Motor neuron (in vitro differentiated cells): ENCODE results near the gene MDM4. TPM values are rescaled to one million over a fixed set of nuclear protein-coding genes. Genes with fewer than 3 reads are reported as not detected.
"Not testable (repeated sequence)": the region's sequence is repeated elsewhere in the genome, so short reads cannot be mapped to it uniquely, and the experiment has no call there.

ENCODE experiments used
- ATAC-seq, 8 experiments: fragments of 200-7000 bp; cut with Tn5 transposase; replicated peaks in 6 of 8; 2 replicates each; pipeline ENCODE4 v1.8.0; 2021; ENCODE audit warnings: mild to moderate bottlenecking in 8 of 8, moderate library complexity in 8 of 8
- H3K27ac ChIP-seq, 2 donors: fragments of 250-450 bp; sonication (Bioruptor Pico); 2 replicates each; pipeline ENCODE4 v1.9.0; 2021; ENCODE audit warnings: antibody characterized with exemption in 2 of 2, mild to moderate bottlenecking in 2 of 2, moderate library complexity in 1 of 2
- H3K4me1 ChIP-seq, 2 donors: fragments of 250-450 bp; sonication (Bioruptor Pico); replicated peaks in 1 of 2; 2 replicates each; pipeline ENCODE4 v1.6.1; 2021; ENCODE audit warnings: antibody characterized with exemption in 2 of 2, mild to moderate bottlenecking in 2 of 2, moderate library complexity in 1 of 2
- H3K4me3 ChIP-seq, 5 donors: fragments of 250-450 bp; sonication (Bioruptor Pico); 2 replicates each; pipeline ENCODE4 v1.9.0; 2021; ENCODE audit warnings: antibody characterized with exemption in 5 of 5, mild to moderate bottlenecking in 5 of 5, moderate library complexity in 4 of 5
- WGBS, 10 experiments: fragments of 450-650 bp; shearing (Covaris generic); methylation state at CpG; one replicate each; pipeline ENCODE4 v1.0.0; 2022; 5-methylcytosine and 5-hydroxymethylcytosine counted together
- in situ Hi-C, 9 experiments: fragments of 400-800 bp; cut with MboI; loops; one replicate each; pipeline ENCODE4 v1.15.0; 2021; ENCODE audit warnings: low sequenced_read_pairs in 9 of 9, low pct_unique_long_range_greater_than_20kb in 2 of 9; ENCODE audit not compliant: unreplicated experiment in 9 of 9
- total RNA-seq, 8 experiments: library from RNA; unstranded; fragments of 300-600 nt; gene quantifications; 2 replicates each; pipeline versions ENCODE4 v1.2.3 to v1.2.4, GENCODE V29; 2022

MDM4 gene
- total RNA-seq, 8 experiments from 2014 or later: 28.7 to 139 (median 40.1) TPM

DNA sequence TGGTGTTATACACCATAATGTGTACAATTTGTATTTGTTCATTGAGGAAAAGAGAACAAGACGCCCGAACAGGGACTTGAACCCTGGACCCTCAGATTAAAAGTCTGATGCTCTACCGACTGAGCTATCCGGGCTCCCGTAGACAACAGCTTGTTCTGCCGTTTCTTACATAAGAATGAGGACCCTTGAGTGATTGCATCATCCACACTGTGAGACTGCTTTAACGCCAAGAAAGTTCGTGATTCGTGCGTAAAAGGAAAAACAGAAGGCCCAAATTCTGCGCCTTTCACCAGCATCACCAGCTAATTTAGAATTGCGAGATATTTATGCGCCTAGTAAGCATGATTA is 9.3 kb upstream of the MDM4 start:
- ATAC-seq: peak; percentile 76 to 88 (median 78)
- in situ Hi-C loops: loop anchor here in 6 of 9 experiments (10.0 to 25.0 kb wide), 4 partner anchors 62 to 345 kb away; partner anchors contain the start of genes ETNK2 (in 1 of the 6), KISS1 (in 1 of the 6) and REN (in 1 of the 6)
- Histone ChIP-seq H3K4me3 (peak overlapping the region; percentile 41 to 60 (median 47)), H3K4me1 (peaks cover 9% of the 10 kb centered on the region in 2 donors), H3K27ac (peak overlapping the region; percentile 79 to 82)
- 0 to 4% (median 2%) methylated on average over 1 to 13 of the region's 13 CpGs; no CpG with 5 or more reads in 1 of the 10 experiments for whole genome bisulfite sequencing, 10 experiments

- WGBS, 10 experiments: 0 to 8% (median 4%) methylated on average over 2 to 21 of the region's 22 CpGs; no CpG with 5 or more reads in 1 of the 10 experiments
- Histone ChIP-seq H3K27ac (peak overlapping the region; percentile 79 to 82), H3K4me1 (peaks cover 9% of the 10 kb centered on the region in 2 donors), H3K4me3 (peak overlapping the region; percentile 41 to 60 (median 47))
- peak; percentile 7 to 28 (median 18) for ATAC-seq
- in situ Hi-C loops: loop anchor here in 6 of 9 experiments (10.0 to 25.0 kb wide), 4 partner anchors 63 to 345 kb away; partner anchors contain the start of genes ETNK2 (in 1 of the 6), KISS1 (in 1 of the 6) and REN (in 1 of the 6)
These were observed 8.7 kb upstream of the MDM4 start for GRCh38 chr1:204507317-204508105.

DNA sequence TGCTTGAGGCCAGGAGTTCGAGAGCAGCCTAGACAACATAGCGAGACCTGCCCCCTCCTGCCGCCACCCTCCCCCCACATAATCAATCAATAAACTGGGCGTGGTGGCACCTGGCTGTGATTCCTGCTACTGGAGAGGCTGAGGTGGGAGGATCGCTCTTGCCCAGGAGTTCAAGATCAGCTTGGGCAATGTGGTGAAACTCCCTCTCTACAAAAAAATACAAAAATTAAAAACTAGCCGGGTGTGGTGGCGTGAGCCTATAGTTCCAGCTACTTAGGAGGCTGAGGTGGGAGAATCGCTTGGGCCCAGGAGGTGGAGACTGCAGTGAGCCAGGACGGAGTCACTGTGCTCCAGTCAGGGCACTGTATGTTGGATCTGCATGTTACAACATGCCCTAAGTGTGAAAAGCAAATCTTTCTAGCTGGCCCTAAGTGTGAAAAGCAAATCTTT is 7.0 kb upstream of the MDM4 start:
- peaks cover 0 to 4% of the 10 kb centered on the region in 2 donors for H3K4me1 ChIP-seq
- ATAC-seq: no peak
- H3K4me3 ChIP-seq: no peak overlapping the region
- no peak overlapping the region for H3K27ac ChIP-seq
- in situ Hi-C loops: loop anchor here in 6 of 9 experiments (10.0 to 25.0 kb wide), 4 partner anchors 64 to 347 kb away; partner anchors contain the start of genes ETNK2 (in 1 of the 6), KISS1 (in 1 of the 6) and REN (in 1 of the 6)
- 80 to 100% (median 97%) methylated on average over 1 to 7 of the region's 9 CpGs for WGBS, 10 experiments

DNA sequence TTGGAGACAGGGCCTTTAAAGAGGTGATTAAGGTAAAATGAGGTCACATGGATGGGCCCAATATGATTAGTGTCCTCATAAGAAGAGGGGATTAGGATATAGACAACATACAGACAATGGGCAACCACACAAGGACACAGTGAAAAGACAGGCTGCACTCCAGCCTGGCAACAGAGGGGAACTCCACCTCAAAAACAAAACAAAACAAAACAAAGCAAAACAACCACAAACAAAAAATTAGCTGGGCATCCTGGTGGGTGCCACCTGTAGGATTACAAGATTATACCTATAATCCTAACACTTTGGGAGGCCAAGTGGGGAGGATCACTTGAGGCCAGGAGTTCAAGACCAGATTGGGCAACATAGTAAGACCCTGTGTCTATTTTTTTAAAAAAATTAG is 4.8 kb upstream of the MDM4 start:
- in situ Hi-C loops: loop anchor here in 2 of 9 experiments (25.0 kb wide), 2 partner anchors 324 to 349 kb away; partner anchors contain the start of genes ETNK2 (in 1 of the 2), KISS1 (in 1 of the 2) and REN (in 1 of the 2)
- no peak overlapping the region for H3K27ac ChIP-seq
- H3K4me3 ChIP-seq: no peak overlapping the region
- ATAC-seq: no peak
- peaks cover 4 to 7% of the 10 kb centered on the region in 2 donors for H3K4me1 ChIP-seq

- in situ Hi-C loops: loop anchor here in 2 of 9 experiments (25.0 kb wide), 2 partner anchors 326 to 351 kb away; partner anchors contain the start of genes ETNK2 (in 1 of the 2), KISS1 (in 1 of the 2) and REN (in 1 of the 2)
- H3K27ac ChIP-seq: no peak overlapping the region
- ATAC-seq: no peak
- no peak overlapping the region for H3K4me3 ChIP-seq
- WGBS, 10 experiments: 66 to 100% (median 82%) methylated on average over 1 to 15 of the region's 15 CpGs; no CpG with 5 or more reads in 1 of the 10 experiments
- peaks cover 11 to 14% of the 10 kb centered on the region in 2 donors for H3K4me1 ChIP-seq
These were observed 3.0 kb upstream of the MDM4 start for GRCh38 chr1:204513117-204513716.

DNA sequence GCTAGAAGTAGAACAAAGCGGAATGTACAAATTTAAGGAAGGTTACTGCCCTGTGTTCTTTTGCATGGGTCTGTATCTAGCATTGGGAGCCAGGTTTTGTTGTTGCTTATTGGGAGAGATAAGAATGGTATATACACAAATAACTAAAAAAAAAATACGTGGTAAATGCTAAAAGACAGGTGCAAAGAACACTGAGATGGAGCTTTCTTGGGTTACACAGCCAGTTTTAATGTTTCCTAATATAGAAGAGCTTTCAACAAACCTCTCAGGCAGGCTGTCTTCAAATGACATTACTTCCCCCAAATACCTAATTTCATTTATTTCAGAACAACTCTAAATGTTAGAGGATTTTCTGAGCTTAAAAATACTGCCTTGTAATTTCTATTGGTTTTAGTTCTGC is 1.4 kb upstream of the MDM4 start:
- H3K4me3 ChIP-seq: no peak overlapping the region
- no peak overlapping the region for H3K27ac ChIP-seq
- in situ Hi-C loops: loop anchor here in 2 of 9 experiments (25.0 kb wide), 2 partner anchors 328 to 353 kb away; partner anchors contain the start of genes ETNK2 (in 1 of the 2), KISS1 (in 1 of the 2) and REN (in 1 of the 2)
- no peak for ATAC-seq
- WGBS, 10 experiments: 0 to 90% (median 61%) methylated on average over 1 to 2 of the region's 2 CpGs
- peaks cover 11 to 14% of the 10 kb centered on the region in 2 donors for H3K4me1 ChIP-seq

DNA sequence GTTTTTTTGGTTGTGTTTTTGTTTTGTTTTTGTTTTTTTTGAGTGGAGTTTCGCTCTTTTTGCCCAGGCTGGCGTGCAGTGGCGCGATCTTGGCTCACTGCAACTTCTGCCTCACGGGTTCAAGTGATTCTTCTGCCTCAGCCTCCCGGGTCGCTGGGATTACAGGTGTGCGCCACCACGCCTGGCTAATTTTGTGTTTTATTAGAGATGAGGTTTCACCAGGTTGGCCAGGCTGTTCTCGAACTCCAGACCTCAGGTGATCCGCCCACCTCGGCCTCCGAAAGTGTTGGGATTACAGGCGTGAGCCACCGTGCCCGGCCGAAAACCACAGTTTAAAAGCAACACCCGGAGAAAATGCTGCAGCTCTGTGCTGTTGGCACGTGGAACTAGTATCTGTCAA is 1.2 kb downstream of the MDM4 start:
- Histone ChIP-seq H3K4me1 (peaks cover 11 to 14% of the 10 kb centered on the region in 2 donors), H3K4me3 (peak overlapping the region; percentile 76 to 95 (median 94))
- not testable (repeated sequence) for ATAC-seq, H3K27ac ChIP-seq
- in situ Hi-C loops: loop anchor here in 2 of 9 experiments (25.0 kb wide), 2 partner anchors 330 to 355 kb away; partner anchors contain the start of genes ETNK2 (in 1 of the 2), KISS1 (in 1 of the 2) and REN (in 1 of the 2)
- 84 to 100% (median 96%) methylated on average over 1 to 17 of the region's 19 CpGs for WGBS, 10 experiments

- in situ Hi-C loops: loop anchor here in 2 of 9 experiments (25.0 kb wide), 2 partner anchors 334 to 359 kb away; partner anchors contain the start of genes ETNK2 (in 1 of the 2), KISS1 (in 1 of the 2) and REN (in 1 of the 2)
- ATAC-seq: no peak
- H3K4me3 ChIP-seq: no peak overlapping the region
- no peak overlapping the region for H3K27ac ChIP-seq
- 31 to 96% (median 86%) methylated on average over 2 to 5 of the region's 5 CpGs for WGBS, 10 experiments
- H3K4me1 ChIP-seq: peaks cover 8 to 10% of the 10 kb centered on the region in 2 donors
These were observed 4.9 kb downstream of the MDM4 start for GRCh38 chr1:204520834-204521709.

DNA sequence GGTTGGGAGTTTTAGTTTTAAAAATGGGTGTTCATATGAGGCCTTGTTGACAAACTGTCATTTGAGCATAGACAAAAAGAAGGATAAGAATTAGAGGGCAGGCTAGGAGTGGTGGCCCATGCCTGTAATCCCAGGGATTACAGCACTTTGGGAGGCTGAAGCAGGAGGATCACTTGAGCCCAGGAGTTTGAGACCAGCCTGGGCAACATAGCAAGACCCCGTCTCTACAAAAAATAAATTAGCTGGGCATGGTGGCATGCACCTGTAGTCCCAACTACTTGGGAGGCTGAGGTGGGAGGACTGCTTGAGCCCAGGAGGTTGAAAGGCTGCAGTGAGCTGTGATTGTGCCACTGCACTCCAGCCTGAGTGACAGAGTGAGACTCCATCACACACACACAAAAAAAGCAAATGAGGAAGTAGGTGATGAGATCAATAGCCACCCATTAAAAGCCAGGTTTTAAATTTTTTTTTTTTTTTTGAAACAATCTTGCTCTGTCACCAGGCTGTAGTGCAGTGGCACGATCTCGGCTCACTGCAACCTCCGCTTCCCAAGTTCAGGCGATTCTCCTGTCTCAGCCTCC is 5.8 kb downstream of the MDM4 start:
- 83 to 100% (median 97%) methylated on average over 1 to 5 of the region's 5 CpGs; no CpG with 5 or more reads in 4 of the 10 experiments for WGBS, 10 experiments
- in situ Hi-C loops: loop anchor here in 2 of 9 experiments (25.0 kb wide), 2 partner anchors 335 to 360 kb away; partner anchors contain the start of genes ETNK2 (in 1 of the 2), KISS1 (in 1 of the 2) and REN (in 1 of the 2)
- not testable (repeated sequence) for H3K27ac ChIP-seq

DNA sequence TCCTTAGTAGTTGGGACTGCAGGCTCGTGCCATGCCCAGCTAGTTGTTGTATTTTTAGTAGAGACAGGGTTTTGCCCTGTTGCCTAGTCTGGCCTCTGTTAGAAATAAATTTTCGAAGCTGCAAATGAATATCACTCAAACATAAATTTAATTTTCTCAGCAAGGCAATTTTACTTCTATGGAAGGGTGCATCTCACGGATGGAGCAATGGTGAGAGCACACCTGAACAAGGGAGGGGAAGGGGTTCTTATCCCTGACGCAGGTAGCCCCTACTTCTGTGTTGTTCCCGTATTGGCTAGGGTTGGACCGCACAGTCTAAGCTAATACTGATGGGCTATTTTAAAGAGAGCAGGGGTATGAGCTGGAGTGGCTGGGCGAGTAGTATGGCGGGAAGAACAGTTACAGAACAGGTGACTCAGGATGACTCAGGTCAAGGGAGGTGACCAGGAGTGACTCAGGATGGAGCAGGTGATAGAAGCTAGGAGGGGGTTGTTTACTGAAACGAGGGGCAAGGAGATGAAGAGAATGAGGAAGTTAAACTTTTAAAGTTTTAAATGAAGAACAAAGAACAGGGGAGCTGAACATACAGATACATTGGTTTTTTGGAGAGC is 7.5 kb downstream of the MDM4 start:
- no peaks in the 10 kb centered on the region for H3K4me1 ChIP-seq
- in situ Hi-C loops: loop anchor here in 2 of 9 experiments (25.0 kb wide), 2 partner anchors 336 to 361 kb away; partner anchors contain the start of genes ETNK2 (in 1 of the 2), KISS1 (in 1 of the 2) and REN (in 1 of the 2)
- ATAC-seq: no peak
- H3K4me3 ChIP-seq: no peak overlapping the region
- H3K27ac ChIP-seq: no peak overlapping the region
- 91 to 100% (median 100%) methylated on average over 1 to 9 of the region's 9 CpGs; no CpG with 5 or more reads in 1 of the 10 experiments for WGBS, 10 experiments

More for the DNA sequence above, 5.8 kb downstream of the MDM4 start:
- not testable (repeated sequence) for H3K4me1 ChIP-seq, ATAC-seq, H3K4me3 ChIP-seq

DNA sequence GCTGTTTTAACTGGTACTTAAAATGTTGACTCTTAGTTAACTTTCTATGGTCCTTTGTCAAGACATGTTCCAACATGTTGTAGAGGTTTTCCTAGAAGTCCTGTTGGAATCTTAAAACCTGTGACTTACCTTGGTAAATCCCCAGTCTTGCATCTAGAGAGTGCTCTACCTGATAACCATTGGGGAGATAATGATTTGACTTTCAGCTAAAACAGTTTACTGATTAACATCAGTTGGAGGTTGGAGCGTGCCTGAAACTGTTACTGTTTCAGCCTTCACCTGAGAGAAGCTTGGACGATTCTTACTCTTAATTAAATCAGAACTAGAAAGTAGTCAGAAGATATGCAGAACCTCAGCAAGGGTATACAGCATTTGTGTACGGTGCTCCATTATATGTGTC is 8.8 kb downstream of the MDM4 start:
- in situ Hi-C loops: loop anchor here in 2 of 9 experiments (25.0 kb wide), 2 partner anchors 338 to 363 kb away; partner anchors contain the start of genes ETNK2 (in 1 of the 2), KISS1 (in 1 of the 2) and REN (in 1 of the 2)
- Histone ChIP-seq H3K4me3 (no peak overlapping the region), H3K4me1 (no peaks in the 10 kb centered on the region), H3K27ac (no peak overlapping the region)
- no peak for ATAC-seq
- WGBS, 10 experiments: 78 to 97% (median 88%) methylated on average over 1 to 3 of the region's 3 CpGs; no CpG with 5 or more reads in 2 of the 10 experiments
